A549 (cell line): ENCODE data around the gene TNS1. TPM values are rescaled to one million over a fixed set of nuclear protein-coding genes. Genes with fewer than 3 reads are reported as not detected.

Source experiments
- ATAC-seq, 2 experiments: fragments of 200-7000 bp in 1 of 2; fragments of >200 bp in 1 of 2; cut with Nextera tagmentation in 1 of 2; cut with Tn5 transposase in 1 of 2; 3 replicates each; pipeline versions ENCODE4 v1.8.0 to v1.9.1; 2018 to 2020; ENCODE audit warnings: mild to moderate bottlenecking in 1 of 2, moderate library complexity in 1 of 2
- CTCF ChIA-PET: fragments of 300-600 bp; sonication (Branson Sonifier 250); formaldehyde crosslinking; extraction: SDS; loops from one replicate; lab custom pipeline; 2021; ENCODE audit warnings: antibody characterized with exemption, inconsistent platforms; lab: Yijun Ruan, JAX
- POLR2A ChIA-PET: fragments of 350-600 bp; formaldehyde crosslinking; extraction: SDS; loops from one replicate; lab custom pipeline; 2021; ENCODE audit warnings: antibody characterized with exemption, inconsistent platforms; lab: Yijun Ruan, JAX
- DNase-seq, 2 experiments: peaks; one replicate each; pipeline versions ENCODE4 v3.0.0 to v3.0.0-alpha.2; 2011 to 2016; ENCODE audit warnings: low read depth in 1 of 2, low spot score in 1 of 2
- FAIRE-seq: peaks from 2 replicates; lab custom pipeline; 2011; peaks lifted over from hg19 to GRCh38; lab: Jason Lieb, UNC
- H3K27ac ChIP-seq, 2 experiments: fragments of >200 bp; sonication (Bioruptor Twin); formaldehyde crosslinking; 3 replicates each; pipeline ENCODE4 v1.5.1; 2016 to 2017
- H3K4me1 ChIP-seq: fragments of >200 bp; sonication (Bioruptor Twin); formaldehyde crosslinking; 3 replicates; pipeline ENCODE4 v1.6.1; 2016
- H3K4me2 ChIP-seq: fragments of >200 bp; sonication (Bioruptor Twin); formaldehyde crosslinking; 3 replicates; pipeline ENCODE4 v1.6.1; 2016
- H3K4me3 ChIP-seq: fragments of >200 bp; sonication (Bioruptor Twin); formaldehyde crosslinking; 3 replicates; pipeline ENCODE4 v1.5.1; 2016
- H3K9me3 ChIP-seq: fragments of >200 bp; sonication (Bioruptor Twin); formaldehyde crosslinking; 3 replicates; pipeline ENCODE4 v1.6.1; 2016
- CBX2 ChIP-seq: fragments of 200-600 bp; sonication (generic); IDR thresholded peaks from 2 replicates; pipeline ENCODE4 v1.6.1; 2016; ENCODE audit warnings: low read depth, mild to moderate bottlenecking, borderline replicate concordance
- CBX8 ChIP-seq: fragments of 200-600 bp; sonication (generic); IDR thresholded peaks from 2 replicates; pipeline ENCODE4 v1.6.1; 2016
- CEBPB ChIP-seq, 2 experiments: fragments of >200 bp in 1 of 2; sonication (Bioruptor Twin) in 1 of 2; formaldehyde crosslinking in 1 of 2; IDR thresholded peaks; 2 replicates each; pipeline ENCODE4 v1.6.1; 2012 to 2016
- CHD2 ChIP-seq: fragments of 150-350 bp; IDR thresholded peaks from 2 replicates; pipeline ENCODE4 v1.6.1; 2014; ENCODE audit warnings: low read length; ENCODE audit not compliant: partially characterized antibody
- CHD4 ChIP-seq: fragments of 200-600 bp; sonication (generic); IDR thresholded peaks from 2 replicates; pipeline ENCODE4 v1.6.1; 2016; ENCODE audit warnings: antibody characterized with exemption, mild to moderate bottlenecking, borderline replicate concordance
- ESRRA ChIP-seq: fragments of 150-350 bp; IDR thresholded peaks from 2 replicates; pipeline ENCODE4 v1.6.1; 2014; ENCODE audit warnings: mild to moderate bottlenecking, low read length, borderline replicate concordance
- FOSL2 ChIP-seq, 2 experiments: fragments of 450-650 bp in 1 of 2; fragments of >200 bp in 1 of 2; sonication (Bioruptor Twin) in 1 of 2; formaldehyde crosslinking; IDR thresholded peaks; 2 replicates each; pipeline versions ENCODE4 v1.5.0 to v1.6.1; 2016 to 2020; ENCODE audit warnings: mild to moderate bottlenecking in 1 of 2, moderate library complexity in 1 of 2
- HDAC2 ChIP-seq: fragments of 200-600 bp; sonication (generic); IDR thresholded peaks from 2 replicates; pipeline ENCODE4 v1.6.1; 2016
- HOXB5 ChIP-seq: fragments of 250-450 bp; sonication (Bioruptor Pico); IDR thresholded peaks from 2 replicates; pipeline ENCODE4 v1.5.0; 2020; ENCODE audit warnings: mild to moderate bottlenecking, moderate library complexity
- MAZ ChIP-seq: fragments of 150-350 bp; IDR thresholded peaks from 2 replicates; pipeline ENCODE4 v1.6.1; 2014; ENCODE audit warnings: antibody characterized with exemption, low read depth, low read length, borderline replicate concordance
- NFE2L2 ChIP-seq: fragments of 150-350 bp; conservative IDR thresholded peaks from 2 replicates; pipeline ENCODE4 v1.6.1; 2014; ENCODE audit warnings: low read length
- NPAS2 ChIP-seq: fragments of 250-450 bp; sonication (Bioruptor Pico); IDR thresholded peaks from 2 replicates; pipeline ENCODE4 v1.8.0; 2022; ENCODE audit warnings: mild to moderate bottlenecking, moderate library complexity, borderline replicate concordance
- NR3C1 ChIP-seq: fragments of >200 bp; sonication (Bioruptor Twin); formaldehyde crosslinking; IDR thresholded peaks from 3 replicates; pipeline ENCODE4 v1.6.1; 2017
- PBX3 ChIP-seq: IDR thresholded peaks from 2 replicates; pipeline ENCODE4 v1.6.1; 2012
- POLR2A ChIP-seq: IDR thresholded peaks from 2 replicates; pipeline ENCODE4 v1.6.1; 2012; ENCODE audit warnings: mild to moderate bottlenecking, low read length
- POLR2AphosphoS2 ChIP-seq: conservative IDR thresholded peaks from 2 replicates; pipeline ENCODE4 v1.6.1; 2012; ENCODE audit warnings: low read length, improper control_type of control experiment, inconsistent platforms
- RARB ChIP-seq: fragments of 250-450 bp; sonication (Bioruptor Pico); IDR thresholded peaks from 2 replicates; pipeline ENCODE4 v1.8.0; 2021; ENCODE audit warnings: mild to moderate bottlenecking, moderate library complexity
- RNF2 ChIP-seq: fragments of 200-600 bp; sonication (generic); IDR thresholded peaks from 2 replicates; pipeline ENCODE4 v1.6.1; 2016; ENCODE audit warnings: low read depth, mild to moderate bottlenecking, antibody characterized with exemption, moderate library complexity, borderline replicate concordance
- ZC3H11A ChIP-seq: fragments of 450-650 bp; IDR thresholded peaks from 2 replicates; pipeline ENCODE4 v1.6.1; 2014; ENCODE audit warnings: antibody characterized with exemption, mild to moderate bottlenecking
- ZNF302 ChIP-seq: fragments of 250-450 bp; sonication (Bioruptor Pico); IDR thresholded peaks from 2 replicates; pipeline ENCODE4 v1.9.0; 2021; ENCODE audit warnings: inconsistent platforms, mild to moderate bottlenecking, moderate library complexity
- ZSCAN20 ChIP-seq: fragments of 250-450 bp; sonication (Bioruptor Pico); IDR thresholded peaks from 2 replicates; pipeline ENCODE4 v1.8.0; 2022; ENCODE audit warnings: mild to moderate bottlenecking, moderate library complexity
- WGBS: methylation state at CpG from one replicate; pipeline ENCODE4 v1.1.6; 2017; ENCODE audit errors: missing lambda C conversion rate; 5-methylcytosine and 5-hydroxymethylcytosine counted together
- polyA plus RNA-seq, 4 experiments: library from polyadenylated mRNA; depleted of rRNA in 3 of 4; stranded (reverse); fragments of >200 nt; fragmentation: RNase III in 1 of 4; extraction: RNeasy Plus Mini Kit Qiagen cat#74134 plus additional on column Dnase treatment in 1 of 4; gene quantifications; 2 replicates in 3 of 4; 3 replicates in 1 of 4; pipeline ENCODE4 v1.2.3, GENCODE V29; 2011 to 2017
- TF ChIP-seq, protein P1 (sequence below): fragments of 200-600 bp; sonication (generic); IDR thresholded peaks from 2 replicates; pipeline ENCODE4 v1.6.1; 2016; ENCODE audit warnings: antibody characterized with exemption, mild to moderate bottlenecking, moderate library complexity
- TF ChIP-seq, protein P2 (sequence below): IDR thresholded peaks from 2 replicates; pipeline ENCODE4 v1.6.1; 2012

TNS1 gene
- polyA plus RNA-seq, 2 of the 4 experiments (the other 2 are of a cell fraction), result 4.9 to 10.6 TPM

DNA sequence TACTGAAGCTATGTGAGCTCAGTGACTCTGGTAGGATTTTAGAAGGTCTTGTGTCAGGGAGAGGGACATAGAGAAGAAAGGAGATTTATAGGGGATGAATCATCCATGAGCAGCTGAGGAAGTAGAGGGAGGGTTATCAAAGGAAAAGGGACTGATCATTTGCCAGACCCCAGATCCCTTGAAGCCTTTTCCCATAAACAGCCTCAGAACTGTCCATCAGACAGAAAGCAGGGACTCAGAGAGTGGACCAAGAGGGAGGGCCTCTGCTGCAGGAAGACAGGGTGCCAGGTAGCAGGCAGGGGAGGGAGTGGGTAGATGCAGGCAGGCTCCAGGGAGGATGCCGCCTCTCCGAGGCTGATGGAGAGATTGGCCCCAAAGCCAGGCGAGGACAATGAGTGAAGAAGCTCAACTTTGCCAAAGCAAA lies 133.9 kb downstream of the TNS1 start (continued):
- TF ChIP-seq, protein P1, sequence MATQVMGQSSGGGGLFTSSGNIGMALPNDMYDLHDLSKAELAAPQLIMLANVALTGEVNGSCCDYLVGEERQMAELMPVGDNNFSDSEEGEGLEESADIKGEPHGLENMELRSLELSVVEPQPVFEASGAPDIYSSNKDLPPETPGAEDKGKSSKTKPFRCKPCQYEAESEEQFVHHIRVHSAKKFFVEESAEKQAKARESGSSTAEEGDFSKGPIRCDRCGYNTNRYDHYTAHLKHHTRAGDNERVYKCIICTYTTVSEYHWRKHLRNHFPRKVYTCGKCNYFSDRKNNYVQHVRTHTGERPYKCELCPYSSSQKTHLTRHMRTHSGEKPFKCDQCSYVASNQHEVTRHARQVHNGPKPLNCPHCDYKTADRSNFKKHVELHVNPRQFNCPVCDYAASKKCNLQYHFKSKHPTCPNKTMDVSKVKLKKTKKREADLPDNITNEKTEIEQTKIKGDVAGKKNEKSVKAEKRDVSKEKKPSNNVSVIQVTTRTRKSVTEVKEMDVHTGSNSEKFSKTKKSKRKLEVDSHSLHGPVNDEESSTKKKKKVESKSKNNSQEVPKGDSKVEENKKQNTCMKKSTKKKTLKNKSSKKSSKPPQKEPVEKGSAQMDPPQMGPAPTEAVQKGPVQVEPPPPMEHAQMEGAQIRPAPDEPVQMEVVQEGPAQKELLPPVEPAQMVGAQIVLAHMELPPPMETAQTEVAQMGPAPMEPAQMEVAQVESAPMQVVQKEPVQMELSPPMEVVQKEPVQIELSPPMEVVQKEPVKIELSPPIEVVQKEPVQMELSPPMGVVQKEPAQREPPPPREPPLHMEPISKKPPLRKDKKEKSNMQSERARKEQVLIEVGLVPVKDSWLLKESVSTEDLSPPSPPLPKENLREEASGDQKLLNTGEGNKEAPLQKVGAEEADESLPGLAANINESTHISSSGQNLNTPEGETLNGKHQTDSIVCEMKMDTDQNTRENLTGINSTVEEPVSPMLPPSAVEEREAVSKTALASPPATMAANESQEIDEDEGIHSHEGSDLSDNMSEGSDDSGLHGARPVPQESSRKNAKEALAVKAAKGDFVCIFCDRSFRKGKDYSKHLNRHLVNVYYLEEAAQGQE, result no peak
- TF ChIP-seq CHD2 (no peak), POLR2AphosphoS2 (no peak)
- TF ChIP-seq, all 56 proteins: peak for 0

GRCh38 chr2:217868265-217868892 lies 134.4 kb downstream of the TNS1 start:
- ATAC-seq, result no peak
- no peak for TF ChIP-seq ESRRA
- no peak for TF ChIP-seq RARB (CRISPR knock-in tag)
- no peak for TF ChIP-seq ZC3H11A
- TF ChIP-seq RNF2, result no peak
- TF ChIP-seq, protein P2, sequence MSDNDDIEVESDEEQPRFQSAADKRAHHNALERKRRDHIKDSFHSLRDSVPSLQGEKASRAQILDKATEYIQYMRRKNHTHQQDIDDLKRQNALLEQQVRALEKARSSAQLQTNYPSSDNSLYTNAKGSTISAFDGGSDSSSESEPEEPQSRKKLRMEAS, result no peak
- TF ChIP-seq ZNF302 (CRISPR knock-in tag), result no peak
- H3K4me3 ChIP-seq, result no peak overlapping the region
- FAIRE-seq, result no peak
- H3K27ac ChIP-seq, result no peak overlapping the region
- DNase-seq, result no peak
- CTCF ChIA-PET, result interaction anchor here (3.1 to 11.4 kb wide), 3 partner anchors 20 to 79 kb away, joined by 13 to 67 read pairs (median 14); no protein-coding TSS in a partner anchor
- POLR2A ChIA-PET, result no interaction called here
- H3K4me2 ChIP-seq, result no peak overlapping the region
- 56% methylated on average over 5 of the region's 5 CpGs for WGBS
- H3K4me1 ChIP-seq, result no peaks in the 10 kb centered on the region
- H3K9me3 ChIP-seq, result no peaks in the 10 kb centered on the region

DNA sequence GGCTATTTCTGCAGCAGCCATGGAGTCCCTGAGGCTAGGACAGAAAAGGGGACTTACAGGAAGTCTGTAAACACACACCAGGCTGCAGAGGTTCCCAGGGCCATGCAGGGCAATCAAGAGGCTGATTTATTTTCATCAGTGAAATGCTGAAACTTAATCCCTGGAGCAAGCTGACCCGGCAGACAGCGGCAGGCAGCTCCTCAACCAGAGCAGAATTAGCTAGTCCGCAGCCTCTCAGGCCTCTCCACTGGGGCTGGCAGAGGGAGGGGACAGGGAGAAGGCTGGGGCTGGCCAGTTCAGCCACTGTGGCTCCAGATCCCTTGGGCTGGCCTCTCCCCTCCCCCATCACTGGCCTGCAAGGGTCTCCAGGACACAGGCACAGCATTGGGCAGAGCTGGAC lies 136.3 kb downstream of the TNS1 start:
- Histone ChIP-seq H3K4me3 (no peak overlapping the region), H3K9me3 (no peaks in the 10 kb centered on the region), H3K27ac (no peak overlapping the region), H3K4me2 (no peak overlapping the region), H3K4me1 (no peaks in the 10 kb centered on the region)
- DNase-seq, result no peak
- ATAC-seq, result no peak
- CTCF ChIA-PET, result interaction anchor here (2.3 to 11.4 kb wide), 2 partner anchors 10 to 22 kb away, joined by 5 to 67 read pairs; no protein-coding TSS in a partner anchor
- WGBS, result 87% methylated on average over 3 of the region's 3 CpGs
- POLR2A ChIA-PET, result no interaction called here
- no peak for FAIRE-seq
- TF ChIP-seq PBX3 (no peak), RARB (CRISPR knock-in tag) (no peak), FOSL2 (IDR thresholded peaks at IDR 0.05) (no peak), FOSL2 (CRISPR knock-in tag; IDR thresholded peaks at IDR 0.05) (no peak), NR3C1 (no peak), CBX8 (no peak), CHD4 (no peak), POLR2A (no peak), NPAS2 (CRISPR knock-in tag) (no peak), ZSCAN20 (no peak), HOXB5 (CRISPR knock-in tag) (no peak), ZC3H11A (no peak), CBX2 (no peak), HDAC2 (no peak), CEBPB (IDR thresholded peaks at IDR 0.05) (no peak), MAZ (no peak), NFE2L2 (no peak)
- TF ChIP-seq, protein P2, result no peak
